ENCODE results near the gene DGAT2. TPM values are rescaled to one million over a fixed set of nuclear protein-coding genes. Genes with fewer than 3 reads are reported as not detected.

Gene DGAT2
- total RNA-seq, 1 experiment from 2014 or later: 0.67 TPM

GRCh38 chr11:75813622-75814039 is 45.1 kb downstream of the DGAT2 start:
- Histone ChIP-seq H3K27me3 (no peaks in the 10 kb centered on the region), H3K4me1 (no peaks in the 10 kb centered on the region), H3K27ac (no peak overlapping the region), H3K9me3 (replicated peaks) (no peaks in the 10 kb centered on the region), H3K4me3 (peak overlapping the region; percentile 84), H3K36me3 (no peaks in the 10 kb centered on the region)
- no peak for DNase-seq

- Histone ChIP-seq H3K9me3 (replicated peaks) (no peaks in the 10 kb centered on the region), H3K4me1 (no peaks in the 10 kb centered on the region), H3K36me3 (no peaks in the 10 kb centered on the region), H3K27me3 (no peaks in the 10 kb centered on the region), H3K27ac (no peak overlapping the region; the same call in 1 of the 2 replicates), H3K4me3 (peak overlapping the region; percentile 84)
- DNase-seq: no peak
Measured at GRCh38 chr11:75814363-75814676, 45.7 kb downstream of the DGAT2 start.

GRCh38 chr11:75814677-75815344 is 46.2 kb downstream of the DGAT2 start, which contains the start of gene UVRAG:
Gene UVRAG, plus strand, starts transcription at chr11:75815210. Its CDS starts 198 bp downstream, at chr11:75815408.
- Histone ChIP-seq H3K36me3 (no peaks in the 10 kb centered on the region), H3K27ac (peak within 1 kb of the TSS; percentile 58), H3K4me3 (peak within 1 kb of the TSS; percentile 84), H3K27me3 (no peaks in the 10 kb centered on the region), H3K9me3 (replicated peaks) (no peaks in the 10 kb centered on the region), H3K4me1 (no peaks in the 10 kb centered on the region)
- DNase-seq: peak; percentile 97 to 98

GRCh38 chr11:75815345-75816168 is 47.0 kb downstream of the DGAT2 start:
- Histone ChIP-seq H3K4me3 (peak overlapping the region; percentile 84), H3K36me3 (no peaks in the 10 kb centered on the region), H3K4me1 (no peaks in the 10 kb centered on the region), H3K9me3 (replicated peaks) (no peaks in the 10 kb centered on the region), H3K27me3 (no peaks in the 10 kb centered on the region), H3K27ac (peak overlapping the region; percentile 58)
- DNase-seq: peak; percentile 50 to 54

GRCh38 chr11:75816561-75817239 is 48.1 kb downstream of the DGAT2 start:
- H3K36me3 ChIP-seq: no peaks in the 10 kb centered on the region
- H3K4me3 ChIP-seq: peak overlapping the region; percentile 84
- no peaks in the 10 kb centered on the region for H3K9me3 ChIP-seq (replicated peaks)
- no peak for DNase-seq
- H3K27ac ChIP-seq: no peak overlapping the region
- no peaks in the 10 kb centered on the region for H3K4me1 ChIP-seq
- no peaks in the 10 kb centered on the region for H3K27me3 ChIP-seq

- Histone ChIP-seq H3K27ac (no peak overlapping the region), H3K9me3 (replicated peaks) (no peaks in the 10 kb centered on the region), H3K36me3 (no peaks in the 10 kb centered on the region), H3K27me3 (no peaks in the 10 kb centered on the region), H3K4me1 (no peaks in the 10 kb centered on the region), H3K4me3 (no peak overlapping the region)
- DNase-seq: no peak
Measured at GRCh38 chr11:75820645-75821044, 52.1 kb downstream of the DGAT2 start.

- H3K27ac ChIP-seq: no peak overlapping the region
- H3K27me3 ChIP-seq: no peaks in the 10 kb centered on the region
- H3K36me3 ChIP-seq: no peaks in the 10 kb centered on the region
- no peak overlapping the region for H3K4me3 ChIP-seq
- no peaks in the 10 kb centered on the region for H3K4me1 ChIP-seq
- no peaks in the 10 kb centered on the region for H3K9me3 ChIP-seq (replicated peaks)
- DNase-seq: no peak
Measured at GRCh38 chr11:75821202-75821601, 52.6 kb downstream of the DGAT2 start.

- no peaks in the 10 kb centered on the region for H3K27me3 ChIP-seq
- no peaks in the 10 kb centered on the region for H3K9me3 ChIP-seq (replicated peaks)
- DNase-seq: no peak
- no peaks in the 10 kb centered on the region for H3K36me3 ChIP-seq
- no peaks in the 10 kb centered on the region for H3K4me1 ChIP-seq
- no peak overlapping the region for H3K4me3 ChIP-seq
- H3K27ac ChIP-seq: no peak overlapping the region
Measured at GRCh38 chr11:75822541-75822940, 54.0 kb downstream of the DGAT2 start.

- Histone ChIP-seq H3K27me3 (no peaks in the 10 kb centered on the region), H3K9me3 (replicated peaks) (no peaks in the 10 kb centered on the region), H3K4me1 (no peaks in the 10 kb centered on the region), H3K36me3 (no peaks in the 10 kb centered on the region), H3K27ac (no peak overlapping the region), H3K4me3 (no peak overlapping the region)
- no peak for DNase-seq
Measured at GRCh38 chr11:75823415-75823814, 54.8 kb downstream of the DGAT2 start.

GRCh38 chr11:75823946-75824345 is 55.4 kb downstream of the DGAT2 start:
- no peaks in the 10 kb centered on the region for H3K9me3 ChIP-seq (replicated peaks)
- no peak for DNase-seq
- no peaks in the 10 kb centered on the region for H3K36me3 ChIP-seq
- no peaks in the 10 kb centered on the region for H3K27me3 ChIP-seq
- no peaks in the 10 kb centered on the region for H3K4me1 ChIP-seq
- H3K27ac ChIP-seq: no peak overlapping the region
- no peak overlapping the region for H3K4me3 ChIP-seq

GRCh38 chr11:75826461-75827230 is 58.1 kb downstream of the DGAT2 start:
- no peak overlapping the region for H3K4me3 ChIP-seq
- no peaks in the 10 kb centered on the region for H3K4me1 ChIP-seq
- no peaks in the 10 kb centered on the region for H3K9me3 ChIP-seq (replicated peaks)
- no peaks in the 10 kb centered on the region for H3K36me3 ChIP-seq
- H3K27ac ChIP-seq: no peak overlapping the region
- no peak for DNase-seq
- no peaks in the 10 kb centered on the region for H3K27me3 ChIP-seq

- no peaks in the 10 kb centered on the region for H3K4me1 ChIP-seq
- DNase-seq: no peak
- no peak overlapping the region for H3K27ac ChIP-seq
- H3K27me3 ChIP-seq: no peaks in the 10 kb centered on the region
- H3K36me3 ChIP-seq: no peaks in the 10 kb centered on the region
- H3K9me3 ChIP-seq (replicated peaks): no peaks in the 10 kb centered on the region
- no peak overlapping the region for H3K4me3 ChIP-seq
Measured at GRCh38 chr11:75827562-75827961, 59.0 kb downstream of the DGAT2 start.

GRCh38 chr11:75831915-75832502 is 63.4 kb downstream of the DGAT2 start:
- H3K27me3 ChIP-seq: no peaks in the 10 kb centered on the region
- no peak overlapping the region for H3K4me3 ChIP-seq
- no peaks in the 10 kb centered on the region for H3K9me3 ChIP-seq (replicated peaks)
- H3K27ac ChIP-seq: no peak overlapping the region
- no peaks in the 10 kb centered on the region for H3K36me3 ChIP-seq
- DNase-seq: no peak
- no peaks in the 10 kb centered on the region for H3K4me1 ChIP-seq

GRCh38 chr11:75834728-75835127 is 66.2 kb downstream of the DGAT2 start:
- no peaks in the 10 kb centered on the region for H3K36me3 ChIP-seq
- DNase-seq: no peak
- H3K9me3 ChIP-seq (replicated peaks): no peaks in the 10 kb centered on the region
- no peak overlapping the region for H3K4me3 ChIP-seq
- no peak overlapping the region for H3K27ac ChIP-seq
- no peaks in the 10 kb centered on the region for H3K4me1 ChIP-seq
- no peaks in the 10 kb centered on the region for H3K27me3 ChIP-seq

All from SJCRH30 (cell line).